H1 (cell line): ENCODE measurements around the gene METTL25B. TPM values are rescaled to one million over a fixed set of nuclear protein-coding genes. Genes with fewer than 3 reads are reported as not detected.

Experiments
- BACH1 ChIP-seq: IDR thresholded peaks from 2 replicates; pipeline ENCODE4 v1.6.1; 2012; ENCODE audit warnings: low read length, improper control_type of control experiment
- CBX5 ChIP-seq: fragments of 300-800, 300-1000 bp; sonication (generic); IDR thresholded peaks from 2 replicates; pipeline ENCODE4 v1.7.1; 2016; ENCODE audit warnings: antibody characterized with exemption, low read length, low read depth
- CHD1 ChIP-seq: IDR thresholded peaks from 2 replicates; pipeline ENCODE4 v1.6.1; 2012; ENCODE audit warnings: low read depth, low read length, improper control_type of control experiment
- CHD2 ChIP-seq: IDR thresholded peaks from 2 replicates; pipeline ENCODE4 v1.6.1; 2012; ENCODE audit warnings: low read length, improper control_type of control experiment
- FOSL1 ChIP-seq: IDR thresholded peaks from 2 replicates; pipeline ENCODE4 v1.6.1; 2011; ENCODE audit warnings: mild to moderate bottlenecking, low read depth, low read length, moderate library complexity; ENCODE audit not compliant: insufficient read depth
- GTF2F1 ChIP-seq: IDR thresholded peaks from 2 replicates; pipeline ENCODE4 v1.6.1; 2012; ENCODE audit warnings: low read depth, low read length, improper control_type of control experiment, borderline replicate concordance
- HDAC6 ChIP-seq: IDR thresholded peaks from one replicate; pipeline ENCODE4 v1.7.1; 2012; ENCODE audit warnings: low read depth, mild to moderate bottlenecking, inconsistent platforms, low read length, moderate library complexity
- JUN ChIP-seq: IDR thresholded peaks from 2 replicates; pipeline ENCODE4 v1.6.1; 2011; ENCODE audit warnings: low read depth, mild to moderate bottlenecking, improper control_type of control experiment, low read length
- KDM4A ChIP-seq: IDR thresholded peaks from one replicate; pipeline ENCODE4 v1.7.1; 2012; ENCODE audit warnings: low read depth, mild to moderate bottlenecking, moderate library complexity, low read length, inconsistent platforms; ENCODE audit not compliant: severe bottlenecking
- NRF1 ChIP-seq: IDR thresholded peaks from 2 replicates; pipeline ENCODE4 v1.6.1; 2011; ENCODE audit warnings: mild to moderate bottlenecking, low read depth, low read length, improper control_type of control experiment
- POLR2A ChIP-seq, 2 experiments: IDR thresholded peaks; 1 replicate in 1 of 2; 2 replicates in 1 of 2; pipeline ENCODE4 v1.6.1; 2011; ENCODE audit warnings: low read depth in 2 of 2, low read length in 2 of 2, mild to moderate bottlenecking in 2 of 2; ENCODE audit errors: control extremely low read depth in 1 of 2
- RAD21 ChIP-seq, 2 experiments: IDR thresholded peaks in 1 of 2; conservative IDR thresholded peaks in 1 of 2; 2 replicates each; pipeline ENCODE4 v1.6.1; 2011; ENCODE audit warnings: low read depth in 2 of 2, low read length in 2 of 2, improper control_type of control experiment in 1 of 2, inconsistent platforms in 1 of 2, mild to moderate bottlenecking in 1 of 2, moderate library complexity in 1 of 2
- RFX5 ChIP-seq: IDR thresholded peaks from 2 replicates; pipeline ENCODE4 v1.6.1; 2011; ENCODE audit warnings: low read depth, low read length, improper control_type of control experiment, borderline replicate concordance
- RNF2 ChIP-seq: fragments of 200-900, 300-1000 bp; sonication (generic); IDR thresholded peaks from 2 replicates; pipeline ENCODE4 v1.7.1; 2016; ENCODE audit warnings: borderline replicate concordance, low read depth, mild to moderate bottlenecking, antibody characterized with exemption, low read length; ENCODE audit not compliant: poor library complexity, severe bottlenecking; ENCODE audit errors: missing control alignments
- SIN3A ChIP-seq, 2 experiments: IDR thresholded peaks in 1 of 2; conservative IDR thresholded peaks in 1 of 2; 2 replicates each; pipeline ENCODE4 v1.6.1; 2011 to 2012; ENCODE audit warnings: low read length in 2 of 2, improper control_type of control experiment in 1 of 2, low read depth in 1 of 2, mild to moderate bottlenecking in 1 of 2
- SIX5 ChIP-seq: IDR thresholded peaks from 2 replicates; pipeline ENCODE4 v1.6.1; 2011; ENCODE audit warnings: mild to moderate bottlenecking, low read depth, low read length
- SP1 ChIP-seq: IDR thresholded peaks from 2 replicates; pipeline ENCODE4 v1.6.1; 2011; ENCODE audit warnings: low read depth, low read length
- TAF1 ChIP-seq: IDR thresholded peaks from 2 replicates; pipeline ENCODE4 v1.6.1; 2011; ENCODE audit warnings: mild to moderate bottlenecking, low read depth, low read length
- TAF7 ChIP-seq: optimal IDR thresholded peaks from 2 replicates; pipeline ENCODE3; 2011; ENCODE audit warnings: low read depth, mild to moderate bottlenecking, inconsistent platforms, low read length, moderate library complexity, borderline replicate concordance
- TBP ChIP-seq: IDR thresholded peaks from 2 replicates; pipeline ENCODE4 v1.6.1; 2011; ENCODE audit warnings: low read depth, low read length, improper control_type of control experiment
- TCF12 ChIP-seq: IDR thresholded peaks from 2 replicates; pipeline ENCODE4 v1.6.1; 2011; ENCODE audit warnings: low read depth, mild to moderate bottlenecking, low read length
- YY1 ChIP-seq: IDR thresholded peaks from 2 replicates; pipeline ENCODE4 v1.6.1; 2011; ENCODE audit warnings: low read depth, mild to moderate bottlenecking, low read length
- ZNF274 ChIP-seq: IDR thresholded peaks from 2 replicates; pipeline ENCODE4 v1.7.0; 2012; ENCODE audit warnings: low read length, borderline replicate concordance; ENCODE audit errors: extremely low read depth
- polyA plus RNA-seq, 7 experiments: library from polyadenylated mRNA; depleted of rRNA in 3 of 7; stranded (reverse) in 5 of 7; unstranded in 2 of 7; fragments of >200 nt in 5 of 7; fragments of 200-250 nt in 2 of 7; gene quantifications; 1 replicate in 5 of 7; 2 replicates in 1 of 7; 4 replicates in 1 of 7; pipeline versions ENCODE4 v1.2.1 to v1.2.3, GENCODE V29; 2011 to 2013; ENCODE audit warnings: missing spikeins in 2 of 7, mixed read lengths in 2 of 7
- total RNA-seq: library from RNA; stranded (reverse); fragmentation: NEBNext Ultra II Directional; extraction: Animal tissue kit (Norgen Biotek cat#: 25700); gene quantifications from 2 replicates; pipeline ENCODE4 v1.2.1, GENCODE V29; 2021
- TF ChIP-seq, protein P1 (sequence below): IDR thresholded peaks from 2 replicates; pipeline ENCODE4 v1.6.1; 2012; ENCODE audit warnings: inconsistent platforms

The METTL25B gene
- total and polyA plus RNA-seq, 2 of the 8 experiments (the other 6 are each of a cell fraction or from before 2014, with no cell fraction given) = 28.4 to 30.1 TPM

DNA sequence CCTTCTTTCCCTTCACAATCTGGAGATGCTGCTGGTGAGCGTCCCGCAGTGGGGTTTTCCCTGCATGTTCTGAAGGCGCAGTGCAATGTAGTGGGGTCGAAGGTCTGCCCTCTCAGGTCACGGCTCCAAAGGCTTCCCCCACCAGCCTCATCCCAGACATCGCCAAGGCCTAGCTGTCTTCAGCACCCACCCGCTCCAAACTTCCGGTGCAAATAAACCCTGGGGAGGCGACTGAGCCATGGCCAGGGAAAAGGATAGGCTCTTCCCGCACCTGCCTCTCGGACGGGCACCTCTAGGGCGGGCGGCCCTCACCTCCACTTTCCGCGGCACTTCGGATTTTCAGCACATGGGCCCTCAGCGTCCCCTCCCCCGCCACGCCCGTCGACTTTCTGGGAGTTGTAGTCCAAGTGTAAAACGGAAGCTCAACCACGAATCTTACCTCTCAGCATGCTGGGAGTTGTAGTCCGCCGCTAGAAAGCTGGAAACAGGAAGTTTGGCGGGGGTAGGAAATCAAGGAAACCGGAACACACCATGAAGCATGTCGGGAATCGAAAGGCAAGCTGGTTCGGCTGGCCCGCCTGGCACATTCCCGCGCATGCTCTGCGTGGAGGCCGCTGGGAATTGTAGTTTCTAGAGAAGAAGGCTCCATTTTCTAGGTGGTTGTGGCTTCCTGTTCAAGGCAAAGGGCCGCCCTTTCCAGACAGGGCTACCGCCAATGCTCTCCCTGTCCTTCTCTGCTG is 12.6 kb downstream of the METTL25B start, which contains the start of gene MRPL24 (continued):
- TF ChIP-seq SIX5 (peak; percentile 97), ZNF274 (no peak), YY1 (peak; percentile 92), CHD1 (no peak), SIN3A (conservative IDR thresholded peaks at IDR 0.05 in 1 of 2, IDR thresholded peaks at IDR 0.05 in 1 of 2; ENCODE audit: low read depth in 1 of 2, low read length in 2 of 2) (peak in 1 of 2 experiments; percentile 94; a peak in 2 of 4 replicates), RNF2 (no peak), TCF12 (peak; percentile 53; the same call in 1 of the 2 replicates), FOSL1 (no peak), CHD2 (peak; percentile 72; the same call in 1 of the 2 replicates), POLR2A (IDR thresholded peaks at IDR 0.05; ENCODE audit: control extremely low read depth in 1 of 2, low read depth in 2 of 2, low read length in 2 of 2) (peak in 1 of 2 experiments; percentile 88; a peak in 2 of 3 replicates), SP1 (peak; percentile 68), HDAC6 (no peak), RFX5 (no peak), TAF7 (peak; percentile 56), KDM4A (no peak), TAF1 (peak; percentile 74), GTF2F1 (no peak), BACH1 (0 out of 2 replicates have a peak, but pooled peaks have one; percentile 23), RAD21 (IDR thresholded peaks at IDR 0.05 in 1 of 2, conservative IDR thresholded peaks at IDR 0.05 in 1 of 2; ENCODE audit: low read depth in 2 of 2, low read length in 2 of 2) (0 out of 4 replicates have a peak, but pooled peaks of 1 of the 2 experiments have one; percentile 19), NRF1 (peak; percentile 98), TBP (peak; percentile 73), JUN (no peak), CBX5 (no peak)
- TF ChIP-seq, protein P1, sequence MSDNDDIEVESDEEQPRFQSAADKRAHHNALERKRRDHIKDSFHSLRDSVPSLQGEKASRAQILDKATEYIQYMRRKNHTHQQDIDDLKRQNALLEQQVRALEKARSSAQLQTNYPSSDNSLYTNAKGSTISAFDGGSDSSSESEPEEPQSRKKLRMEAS = peak; percentile 95
